ENCODE data around the gene EPHA5.

- TF ChIP-seq TAF1 (IDR thresholded peaks at IDR 0.05; ENCODE audit: low read depth) (no peak), TCF12 (IDR thresholded peaks at IDR 0.05; ENCODE audit: low read depth) (no peak), YY1 (IDR thresholded peaks at IDR 0.05; ENCODE audit: low read depth) (no peak)
Measured at GRCh38 chr4:65623506-65623905, 46.8 kb downstream of the EPHA5 start.

Data from Ishikawa (cell line).